ENCODE data around the gene MBD3L2B. TPM values are rescaled to one million over a fixed set of nuclear protein-coding genes. Genes with fewer than 3 reads are reported as not detected.
"Not testable (repeated sequence)": the region's sequence is repeated elsewhere in the genome, so short reads cannot be mapped to it uniquely, and the experiment has no call there.

The MBD3L2B gene
- total RNA-seq, 4 donors from 2014 or later, result not detected

DNA sequence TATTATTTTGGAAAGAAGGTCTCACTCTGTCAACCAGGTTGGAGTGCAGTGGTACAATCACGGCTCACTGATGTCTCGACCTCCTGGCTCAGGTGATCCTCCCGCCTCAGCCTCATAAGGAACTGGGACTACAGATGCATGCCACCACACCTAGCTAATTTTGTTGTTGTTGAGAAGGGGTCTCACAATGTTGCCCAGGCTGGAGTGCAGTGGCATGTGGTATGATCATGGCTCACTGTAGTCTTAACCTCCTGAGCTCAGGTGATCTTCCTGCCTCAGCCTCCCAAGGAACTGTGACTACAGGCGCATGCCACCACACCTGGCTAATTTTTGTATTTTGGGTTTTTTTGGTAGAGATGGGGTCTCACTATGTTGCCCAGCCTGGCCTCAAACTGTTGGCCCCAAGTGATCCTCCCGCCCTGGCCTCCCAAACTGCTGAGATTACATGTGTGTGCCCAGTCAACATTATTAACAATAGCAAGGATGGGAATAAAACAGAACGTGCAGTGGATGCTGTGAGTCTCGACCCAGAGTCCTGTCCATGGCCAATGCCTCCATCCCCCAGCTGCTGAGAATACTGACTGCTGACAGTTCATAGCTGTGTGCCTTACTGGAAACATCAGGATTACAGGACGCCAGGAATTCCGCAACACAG, 42.7 kb upstream of the MBD3L2B start:
- Histone ChIP-seq H3K4me1 (no peaks in the 10 kb centered on the region), H3K27ac (no peak overlapping the region), H3K9me3 (no peaks in the 10 kb centered on the region), H3K27me3 (no peaks in the 10 kb centered on the region), H3K36me3 (no peaks in the 10 kb centered on the region), H3K4me3 (no peak overlapping the region)
- TF ChIP-seq POLR2A (IDR thresholded peaks at IDR 0.05) (no peak), CTCF (IDR thresholded peaks at IDR 0.05) (no peak)
- DNase-seq, result no peak
- intact Hi-C loops (cut with DNase I; ENCODE audit: low total_unique reads), result no loop called here

DNA sequence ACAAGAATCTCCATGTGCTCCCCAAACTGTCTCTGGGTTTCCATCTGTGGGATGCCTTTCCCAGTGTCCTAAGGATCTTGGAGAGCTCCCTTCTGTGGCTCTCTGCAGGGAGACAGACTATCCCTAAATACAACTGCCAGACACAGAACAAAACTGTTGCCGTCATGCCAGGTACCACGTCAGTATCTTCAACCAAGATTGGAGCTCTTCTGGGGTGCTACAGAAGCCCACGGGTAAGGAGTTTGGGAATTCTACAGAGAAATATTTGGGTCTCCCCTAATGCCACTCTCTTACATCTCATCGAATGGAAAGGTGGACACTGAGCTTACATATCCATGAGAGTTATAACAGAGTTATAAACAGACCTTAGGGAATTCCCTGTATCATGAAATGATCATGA, 42.1 kb upstream of the MBD3L2B start:
- intact Hi-C loops (cut with DNase I; ENCODE audit: low total_unique reads), result no loop called here
- no peaks in the 10 kb centered on the region for H3K27me3 ChIP-seq
- TF ChIP-seq POLR2A (IDR thresholded peaks at IDR 0.05) (no peak), CTCF (IDR thresholded peaks at IDR 0.05) (no peak)

DNA sequence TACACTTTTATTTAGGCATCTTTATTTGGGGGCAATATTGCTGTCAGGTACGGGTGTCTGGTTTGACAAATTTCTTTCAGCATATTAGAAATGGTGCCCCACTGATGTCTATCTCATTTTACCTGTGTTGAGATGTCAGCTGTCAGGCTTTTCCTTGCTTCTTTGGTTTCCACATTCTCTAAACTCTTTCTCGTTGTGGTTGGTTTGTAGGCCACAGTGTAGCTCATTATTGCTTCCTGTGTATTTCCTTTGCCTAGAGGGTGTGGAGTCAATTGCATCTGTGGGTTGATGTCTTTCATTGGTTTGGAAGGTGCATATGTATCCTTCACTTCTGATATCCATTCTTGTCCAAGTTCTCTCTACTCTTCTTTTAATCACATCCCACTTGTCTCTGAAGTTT, 38.7 kb upstream of the MBD3L2B start:
- H3K4me1 ChIP-seq; H3K9me3 ChIP-seq; H3K27ac ChIP-seq; H3K36me3 ChIP-seq; H3K4me3 ChIP-seq; H3K27me3 ChIP-seq; intact Hi-C loops (cut with DNase I; ENCODE audit: low total_unique reads); DNase-seq: not testable (repeated sequence)

More for the DNA sequence above, 42.1 kb upstream of the MBD3L2B start:
- Histone ChIP-seq H3K4me1 (no peaks in the 10 kb centered on the region), H3K36me3 (no peaks in the 10 kb centered on the region), H3K4me3 (no peak overlapping the region), H3K27ac (no peak overlapping the region), H3K9me3 (no peaks in the 10 kb centered on the region)
- DNase-seq, result no peak

- intact Hi-C loops (cut with DNase I; ENCODE audit: low total_unique reads); DNase-seq: not testable (repeated sequence)
Measured at GRCh38 chr19:7058576-7058975, 37.3 kb upstream of the MBD3L2B start, which contains the start of gene MBD3L3. Gene MBD3L3 (minus strand): TSS chr19:7058676. CDS start chr19:7058605, 71 bp downstream.

GRCh38 chr19:7056371-7056770, 35.1 kb upstream of the MBD3L2B start:
- H3K9me3 ChIP-seq; intact Hi-C loops (cut with DNase I; ENCODE audit: low total_unique reads); H3K27ac ChIP-seq; DNase-seq; H3K36me3 ChIP-seq; H3K4me1 ChIP-seq; H3K4me3 ChIP-seq; H3K27me3 ChIP-seq: not testable (repeated sequence)

More at GRCh38 chr19:7058576-7058975, 37.3 kb upstream of the MBD3L2B start, which contains the start of gene MBD3L3:
- not testable (repeated sequence) for H3K9me3 ChIP-seq, H3K27ac ChIP-seq, H3K4me3 ChIP-seq, H3K4me1 ChIP-seq, H3K27me3 ChIP-seq, H3K36me3 ChIP-seq

DNA sequence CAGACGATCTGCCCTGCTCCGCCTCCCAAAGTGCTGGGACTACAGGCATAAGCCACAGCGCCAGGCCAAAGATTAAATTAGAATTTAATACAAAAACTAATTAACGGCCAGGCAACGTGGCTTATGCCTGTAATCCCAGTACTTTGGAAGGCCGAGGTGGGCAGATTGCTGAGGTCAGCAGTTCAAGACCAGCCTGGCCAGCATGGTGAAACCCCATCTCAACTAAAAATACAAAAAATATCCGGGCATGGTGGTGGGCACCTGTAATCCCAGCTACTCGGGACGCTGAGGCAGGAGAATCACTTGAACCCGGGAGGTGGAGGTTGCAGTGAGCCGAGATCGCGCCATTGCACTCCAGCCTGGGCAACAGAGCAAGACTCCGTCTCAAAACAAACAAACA, 34.4 kb upstream of the MBD3L2B start:
- H3K4me3 ChIP-seq; DNase-seq; H3K36me3 ChIP-seq; intact Hi-C loops (cut with DNase I; ENCODE audit: low total_unique reads); H3K9me3 ChIP-seq; H3K27me3 ChIP-seq; H3K27ac ChIP-seq; H3K4me1 ChIP-seq: not testable (repeated sequence)

- intact Hi-C loops (cut with DNase I; ENCODE audit: low total_unique reads); H3K27me3 ChIP-seq: not testable (repeated sequence)
Measured at GRCh38 chr19:7054635-7055368, 33.6 kb upstream of the MBD3L2B start.

DNA sequence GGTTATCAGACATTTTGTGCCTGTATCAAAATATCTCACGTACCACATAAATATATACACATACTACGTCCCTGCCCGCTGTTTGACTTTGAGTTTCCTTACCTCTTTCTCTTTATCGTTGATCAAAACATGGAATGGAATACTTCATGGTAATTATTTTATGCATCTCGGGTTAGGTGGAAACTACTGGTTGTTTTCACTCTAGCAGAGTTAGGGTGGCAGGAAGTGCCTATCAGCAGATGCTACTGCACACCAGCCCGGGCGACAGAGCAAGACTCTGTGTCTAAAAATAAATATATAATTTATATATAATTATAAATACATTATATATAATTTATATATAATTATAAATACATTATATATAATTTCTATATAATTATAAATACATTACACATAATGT, 31.7 kb upstream of the MBD3L2B start:
- H3K36me3 ChIP-seq; H3K4me3 ChIP-seq; H3K4me1 ChIP-seq; H3K9me3 ChIP-seq; H3K27me3 ChIP-seq; H3K27ac ChIP-seq; intact Hi-C loops (cut with DNase I; ENCODE audit: low total_unique reads); DNase-seq: not testable (repeated sequence)

More at GRCh38 chr19:7054635-7055368, 33.6 kb upstream of the MBD3L2B start:
- H3K36me3 ChIP-seq, H3K4me3 ChIP-seq, H3K27ac ChIP-seq, DNase-seq, H3K9me3 ChIP-seq, H3K4me1 ChIP-seq: not testable (repeated sequence)

DNA sequence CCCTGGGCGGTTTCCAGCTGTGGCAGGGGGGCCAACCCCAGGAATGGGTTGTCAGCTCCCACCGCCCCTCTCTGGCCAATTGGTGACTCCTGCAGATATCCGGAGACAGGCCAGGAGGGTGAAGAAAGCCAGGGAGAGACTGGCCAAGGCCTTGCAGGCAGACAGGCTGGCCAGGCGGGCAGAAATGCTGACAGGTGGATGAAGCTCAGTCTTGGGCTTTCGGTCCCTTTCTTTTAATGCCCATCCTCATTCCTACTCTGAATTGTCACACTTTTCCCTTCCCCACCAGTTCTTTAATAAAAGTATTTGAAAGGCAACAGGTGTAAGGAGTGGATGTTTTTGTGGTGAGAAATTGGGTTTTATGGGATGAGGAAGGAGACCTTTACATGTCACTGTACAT, 30.2 kb upstream of the MBD3L2B start:
- H3K27ac ChIP-seq; H3K4me1 ChIP-seq; DNase-seq; intact Hi-C loops (cut with DNase I; ENCODE audit: low total_unique reads); H3K4me3 ChIP-seq; H3K36me3 ChIP-seq; H3K27me3 ChIP-seq; H3K9me3 ChIP-seq: not testable (repeated sequence)

GRCh38 chr19:7049021-7049420, 27.8 kb upstream of the MBD3L2B start, which contains the start of gene MBD3L2:
Gene MBD3L2 (plus strand): TSS chr19:7049321. CDS start chr19:7049374, 53 bp downstream.
- H3K9me3 ChIP-seq; H3K4me1 ChIP-seq; H3K36me3 ChIP-seq; H3K27ac ChIP-seq; H3K27me3 ChIP-seq; H3K4me3 ChIP-seq; intact Hi-C loops (cut with DNase I; ENCODE audit: low total_unique reads); DNase-seq: not testable (repeated sequence)

GRCh38 chr19:7041563-7041962, 20.3 kb upstream of the MBD3L2B start:
- H3K27me3 ChIP-seq; H3K36me3 ChIP-seq; H3K27ac ChIP-seq; H3K4me1 ChIP-seq; DNase-seq; H3K4me3 ChIP-seq; intact Hi-C loops (cut with DNase I; ENCODE audit: low total_unique reads); H3K9me3 ChIP-seq: not testable (repeated sequence)
